Nephron progenitor cell (in vitro differentiated cells): ENCODE data around the gene CARD10.
A peak's percentile ranks its signal among the peaks of the same experiment; 100 is the strongest.

Experiments used
- DNase-seq: peaks from one replicate; pipeline ENCODE4 v3.0.0; 2021
- H3K27ac Mint-ChIP-seq: 2 replicates; pipeline ENCODE4 v1.8.0; 2021; ENCODE audit warnings: mild to moderate bottlenecking, moderate library complexity, mixed read lengths
- H3K27me3 Mint-ChIP-seq: 2 replicates; pipeline ENCODE4 v1.8.0; 2021; ENCODE audit warnings: mild to moderate bottlenecking, low read depth, mixed read lengths; ENCODE audit not compliant: poor library complexity
- H3K36me3 Mint-ChIP-seq: 2 replicates; pipeline ENCODE4 v1.8.0; 2021; ENCODE audit warnings: low read depth, mixed read lengths
- H3K4me1 Mint-ChIP-seq: 2 replicates; pipeline ENCODE4 v1.8.0; 2021; ENCODE audit warnings: mixed read lengths
- H3K4me3 Mint-ChIP-seq: 2 replicates; pipeline ENCODE4 v1.8.0; 2021; ENCODE audit warnings: mild to moderate bottlenecking, moderate library complexity, mixed read lengths
- H3K9me3 Mint-ChIP-seq: 2 replicates; pipeline ENCODE4 v1.8.0; 2021; ENCODE audit warnings: mild to moderate bottlenecking, moderate library complexity, mixed read lengths
- CTCF ChIP-seq: fragments of 200-600 bp; sonication (generic); IDR thresholded peaks from 2 replicates; pipeline ENCODE4 v1.5.0; 2021; ENCODE audit warnings: antibody characterized with exemption

Gene CARD10

DNA sequence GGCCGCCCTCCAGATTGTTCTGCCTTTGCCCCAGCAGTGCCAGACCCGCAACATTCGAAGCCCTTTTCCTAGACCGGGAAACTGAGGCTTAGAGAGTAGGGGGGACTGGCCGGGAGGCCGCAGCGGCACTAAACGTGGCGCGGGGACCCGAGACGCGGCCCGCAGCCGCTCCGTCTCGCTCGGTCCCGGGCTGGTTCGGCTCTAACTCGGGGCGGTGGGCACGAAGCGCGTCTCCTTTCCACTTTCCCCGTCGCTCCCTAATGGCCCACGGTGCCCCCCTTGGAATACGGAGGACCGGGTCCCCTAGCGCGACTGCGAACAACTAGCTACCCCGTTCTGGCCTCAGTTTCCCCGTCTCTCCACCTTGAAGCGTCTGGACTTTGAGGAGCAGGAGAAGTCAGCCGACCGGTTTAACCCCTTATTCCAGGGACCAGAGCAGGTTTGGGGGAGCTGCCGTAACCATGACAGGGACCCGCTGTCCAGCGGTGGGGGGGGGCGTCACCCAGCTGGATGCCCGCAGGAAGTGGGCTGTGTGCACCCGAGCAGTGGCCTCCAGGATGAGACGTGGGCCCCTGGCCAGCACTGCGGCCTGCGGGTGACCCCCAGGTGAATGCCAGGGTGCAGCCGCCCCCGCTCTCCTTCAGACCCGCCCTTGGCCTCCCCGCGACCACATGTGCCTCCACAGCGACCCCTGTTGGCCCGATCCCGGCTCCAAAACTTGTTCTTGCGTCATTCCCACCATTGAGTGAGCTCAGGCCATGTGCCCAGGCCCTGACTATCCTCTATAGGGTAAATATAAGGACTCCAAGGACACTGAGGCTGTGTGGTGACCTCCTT is 42.2 kb upstream of the CARD10 start:
- Mint-ChIP-seq H3K4me1 (peaks cover 55% of the 10 kb centered on the region), H3K36me3 (no peaks in the 10 kb centered on the region), H3K27ac (no peak overlapping the region), H3K27me3 (peaks cover 26% of the 10 kb centered on the region), H3K9me3 (no peaks in the 10 kb centered on the region), H3K4me3 (peak overlapping the region; percentile 86)
- DNase-seq = peak; percentile 93
- peak; percentile 79 for TF ChIP-seq CTCF

DNA sequence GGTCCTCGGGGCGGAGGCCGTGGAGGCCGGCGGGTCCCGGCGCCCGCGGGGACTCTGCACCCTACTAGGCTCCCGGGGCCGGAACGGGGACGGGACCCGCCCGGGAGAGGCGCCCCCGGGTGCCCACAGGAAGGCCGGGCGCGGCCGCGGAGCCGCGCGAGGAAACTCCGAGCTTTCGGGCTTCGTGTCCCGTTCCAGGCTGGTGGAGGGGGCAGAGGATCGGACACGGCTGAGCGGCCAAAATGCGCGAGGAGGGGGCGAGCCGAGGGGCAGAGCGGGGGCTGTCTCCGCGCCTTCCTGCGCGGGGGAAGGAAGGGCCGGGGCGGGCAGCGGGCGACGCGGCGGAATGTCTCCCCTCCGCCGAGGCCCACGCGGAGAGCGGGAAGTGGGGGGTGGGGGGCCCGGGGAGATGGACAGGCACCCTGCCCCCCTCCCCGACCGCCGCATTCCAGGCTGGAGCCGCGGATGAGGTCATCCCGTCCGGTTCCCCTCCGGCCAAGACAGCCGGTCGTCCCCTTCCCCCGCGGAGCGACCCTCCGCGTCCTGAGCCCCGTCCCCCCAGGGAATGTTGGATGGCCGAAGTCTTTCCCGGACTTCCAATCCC is 41.5 kb upstream of the CARD10 start:
- H3K4me3 Mint-ChIP-seq = peak overlapping the region; percentile 86
- no peak for TF ChIP-seq CTCF
- H3K27ac Mint-ChIP-seq = no peak overlapping the region
- H3K4me1 Mint-ChIP-seq = peaks cover 59% of the 10 kb centered on the region
- peak; percentile 61 for DNase-seq
- H3K27me3 Mint-ChIP-seq = peaks cover 22% of the 10 kb centered on the region
- no peaks in the 10 kb centered on the region for H3K36me3 Mint-ChIP-seq
- no peaks in the 10 kb centered on the region for H3K9me3 Mint-ChIP-seq

GRCh38 chr22:37559901-37560607 is 40.8 kb upstream of the CARD10 start, which contains the start of gene CDC42EP1:
CDC42EP1 (plus strand) TSS chr22:37560480; CDS start chr22:37566350, 5,870 bp downstream.
- no peak within 1 kb of the TSS for H3K27ac Mint-ChIP-seq
- no peaks in the 10 kb centered on the region for H3K9me3 Mint-ChIP-seq
- DNase-seq = peak; percentile 66
- no peaks in the 10 kb centered on the region for H3K36me3 Mint-ChIP-seq
- peak within 1 kb of the TSS; percentile 86 for H3K4me3 Mint-ChIP-seq
- no peak for TF ChIP-seq CTCF
- H3K4me1 Mint-ChIP-seq = peaks cover 64% of the 10 kb centered on the region
- H3K27me3 Mint-ChIP-seq = peaks cover 22% of the 10 kb centered on the region

DNA sequence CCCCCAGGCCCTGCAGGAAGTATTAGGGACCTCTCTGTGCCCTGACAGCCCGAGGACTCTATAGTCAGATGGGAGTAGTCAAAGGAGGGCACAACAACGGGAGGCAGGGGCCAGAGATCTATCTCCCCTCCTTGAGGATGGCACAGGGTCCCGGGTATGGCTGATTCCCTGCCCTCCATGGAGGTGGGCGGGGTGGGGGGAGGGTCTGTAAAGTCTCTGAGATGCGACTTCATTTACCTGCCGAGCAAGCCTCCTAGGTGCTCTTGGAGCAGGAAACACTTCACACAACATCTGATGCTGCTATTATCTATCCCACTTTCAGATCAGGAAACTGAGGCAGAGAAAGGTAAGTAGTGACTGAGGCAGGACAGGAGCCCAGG is 40.3 kb upstream of the CARD10 start:
- Mint-ChIP-seq H3K27me3 (peaks cover 17% of the 10 kb centered on the region), H3K4me1 (peaks cover 64% of the 10 kb centered on the region), H3K9me3 (no peaks in the 10 kb centered on the region), H3K4me3 (peak overlapping the region; percentile 74), H3K36me3 (no peaks in the 10 kb centered on the region), H3K27ac (no peak overlapping the region)
- no peak for TF ChIP-seq CTCF
- DNase-seq = no peak

- no peak overlapping the region for H3K4me3 Mint-ChIP-seq
- H3K27me3 Mint-ChIP-seq = peaks cover 17% of the 10 kb centered on the region
- peak overlapping the region; percentile 58 for H3K27ac Mint-ChIP-seq
- no peaks in the 10 kb centered on the region for H3K36me3 Mint-ChIP-seq
- no peak for DNase-seq
- no peaks in the 10 kb centered on the region for H3K9me3 Mint-ChIP-seq
- peaks cover 63% of the 10 kb centered on the region for H3K4me1 Mint-ChIP-seq
- TF ChIP-seq CTCF = no peak
Observed at GRCh38 chr22:37558815-37559214, 39.6 kb upstream of the CARD10 start.
